Mesenchymal stem cell (in vitro differentiated cells and primary cell): ENCODE data around the gene PLD3.

Experiments used
- DNase-seq: peaks from one replicate; pipeline ENCODE4 v3.0.0-alpha.2; 2013
- H2AFZ ChIP-seq: one replicate; pipeline ENCODE4 v1.6.1; 2013; ENCODE audit warnings: low read depth, mild to moderate bottlenecking, control low read depth, inconsistent platforms, low read length, moderate library complexity
- H2AK5ac ChIP-seq: 2 replicates; pipeline ENCODE4 v1.6.1; 2013; ENCODE audit warnings: low read length, moderate library complexity, mild to moderate bottlenecking, inconsistent platforms; ENCODE audit not compliant: severe bottlenecking
- H2BK120ac ChIP-seq: one replicate; pipeline ENCODE4 v1.6.1; 2013; ENCODE audit warnings: low read depth, mild to moderate bottlenecking, inconsistent platforms, low read length, moderate library complexity
- H2BK12ac ChIP-seq, 2 experiments: one replicate each; pipeline ENCODE4 v1.6.1; 2013; ENCODE audit warnings: inconsistent platforms in 2 of 2, low read length in 2 of 2, mild to moderate bottlenecking in 2 of 2, moderate library complexity in 2 of 2, control low read depth in 1 of 2
- H2BK15ac ChIP-seq: one replicate; pipeline ENCODE4 v1.6.1; 2013; ENCODE audit warnings: mild to moderate bottlenecking, low read depth, inconsistent platforms; ENCODE audit not compliant: poor library complexity, severe bottlenecking
- H2BK5ac ChIP-seq: 2 replicates; pipeline ENCODE4 v1.6.1; 2013; ENCODE audit warnings: low read depth, mild to moderate bottlenecking, low read length, control low read depth, inconsistent platforms; ENCODE audit not compliant: poor library complexity, severe bottlenecking
- H3K14ac ChIP-seq, 2 experiments: one replicate each; pipeline ENCODE4 v1.6.1; 2013; ENCODE audit warnings: inconsistent platforms in 2 of 2, low read length in 2 of 2, control low read depth in 1 of 2, mild to moderate bottlenecking in 1 of 2, moderate library complexity in 1 of 2
- H3K18ac ChIP-seq, 2 experiments: one replicate each; pipeline ENCODE4 v1.6.1; 2013; ENCODE audit warnings: inconsistent platforms in 2 of 2, low read length in 2 of 2, control low read depth in 1 of 2, low read depth in 1 of 2, mild to moderate bottlenecking in 1 of 2
- H3K23ac ChIP-seq, 2 experiments: one replicate each; pipeline ENCODE4 v1.6.1; 2013; ENCODE audit warnings: inconsistent platforms in 2 of 2, low read length in 2 of 2, mild to moderate bottlenecking in 2 of 2, moderate library complexity in 2 of 2, control low read depth in 1 of 2
- H3K27ac ChIP-seq: 2 replicates; pipeline ENCODE4 v1.5.1; 2013; ENCODE audit warnings: mild to moderate bottlenecking, moderate library complexity, low read length, control low read depth, inconsistent platforms; ENCODE audit not compliant: poor library complexity, severe bottlenecking
- H3K27me3 ChIP-seq, 2 experiments: 2 replicates each; pipeline versions ENCODE4 v1.6.1 to v1.7.0; 2013; ENCODE audit warnings: low read length in 2 of 2, mild to moderate bottlenecking in 2 of 2, moderate library complexity in 2 of 2, control low read depth in 1 of 2, inconsistent platforms in 1 of 2; ENCODE audit not compliant: control insufficient read depth in 1 of 2, insufficient read depth in 1 of 2
- H3K36me3 ChIP-seq, 2 experiments: 2 replicates each; pipeline versions ENCODE4 v1.6.1 to v1.7.0; 2013; ENCODE audit warnings: low read length in 2 of 2, control low read depth in 1 of 2, inconsistent platforms in 1 of 2, low read depth in 1 of 2, mild to moderate bottlenecking in 1 of 2; ENCODE audit not compliant: insufficient read depth in 2 of 2, control insufficient read depth in 1 of 2
- H3K4ac ChIP-seq, 2 experiments: one replicate each; pipeline ENCODE4 v1.6.1; 2013; ENCODE audit warnings: inconsistent platforms in 2 of 2, low read length in 2 of 2, mild to moderate bottlenecking in 2 of 2, moderate library complexity in 2 of 2, control low read depth in 1 of 2, low read depth in 1 of 2
- H3K4me1 ChIP-seq: 2 replicates; pipeline ENCODE4 v1.6.1; 2013; ENCODE audit warnings: low read depth, low read length, control low read depth; ENCODE audit not compliant: control insufficient read depth, insufficient read depth
- H3K4me2 ChIP-seq: 2 replicates; pipeline ENCODE4 v1.6.1; 2013; ENCODE audit warnings: low read length, mild to moderate bottlenecking, inconsistent platforms; ENCODE audit not compliant: poor library complexity, severe bottlenecking
- H3K4me3 ChIP-seq, 2 experiments: 2 replicates each; pipeline versions ENCODE4 v1.5.1 to v1.7.0; 2013; ENCODE audit warnings: low read length in 2 of 2, mild to moderate bottlenecking in 2 of 2, control low read depth in 1 of 2, low read depth in 1 of 2; ENCODE audit not compliant: insufficient read depth in 1 of 2
- H3K79me1 ChIP-seq: replicated peaks from 2 replicates; pipeline ENCODE4 v1.6.1; 2013; ENCODE audit warnings: mild to moderate bottlenecking, control low read depth, low read length, inconsistent platforms; ENCODE audit not compliant: poor library complexity, severe bottlenecking
- H3K9ac ChIP-seq: 2 replicates; pipeline ENCODE4 v1.7.0; 2013; ENCODE audit warnings: mild to moderate bottlenecking, low read length, moderate library complexity
- H3K9me3 ChIP-seq: 2 replicates; pipeline ENCODE4 v1.7.0; 2013; ENCODE audit warnings: mild to moderate bottlenecking, low read length; ENCODE audit not compliant: control insufficient read depth
- H4K8ac ChIP-seq: one replicate; pipeline ENCODE4 v1.6.1; 2013; ENCODE audit warnings: inconsistent platforms, mild to moderate bottlenecking, low read length, moderate library complexity
- H4K91ac ChIP-seq: one replicate; pipeline ENCODE4 v1.6.1; 2013; ENCODE audit warnings: mild to moderate bottlenecking, low read length, inconsistent platforms
- WGBS: methylation state at CpG from one replicate; pipeline ENCODE4 v1.1.7; 2013; ENCODE audit warnings: mixed read lengths; 5-methylcytosine and 5-hydroxymethylcytosine counted together

Gene PLD3

GRCh38 chr19:40320558-40320935, 27.9 kb upstream of the PLD3 start:
- peak overlapping the region in 1 of 2 experiments; percentile 25 for H3K23ac ChIP-seq
- no peak overlapping the region for H2BK12ac ChIP-seq
- no peak overlapping the region for H2AK5ac ChIP-seq
- no peak overlapping the region for H3K4me2 ChIP-seq
- H3K4me3 ChIP-seq, result no peak overlapping the region
- no peaks in the 10 kb centered on the region for H3K9me3 ChIP-seq
- no peak overlapping the region for H3K14ac ChIP-seq
- H3K4me1 ChIP-seq, result peaks cover 19% of the 10 kb centered on the region
- no peak overlapping the region for H3K9ac ChIP-seq
- no peaks in the 10 kb centered on the region for H3K27me3 ChIP-seq
- H3K36me3 ChIP-seq, result peaks cover 69 to 71% of the 10 kb centered on the region in 2 experiments
- H2BK120ac ChIP-seq, result no peak overlapping the region
- no peak for DNase-seq
- no peak overlapping the region for H4K8ac ChIP-seq
- H3K79me1 ChIP-seq, result peaks cover 27% of the 10 kb centered on the region
- H3K4ac ChIP-seq, result no peak overlapping the region
- no peak overlapping the region for H2AFZ ChIP-seq
- no peak overlapping the region for H3K18ac ChIP-seq
- no peak overlapping the region for H2BK15ac ChIP-seq
- H3K27ac ChIP-seq, result no peak overlapping the region
- no peak overlapping the region for H2BK5ac ChIP-seq
- 99% methylated on average over 7 of the region's 7 CpGs for WGBS
- no peak overlapping the region for H4K91ac ChIP-seq

- Histone ChIP-seq H3K4ac (no peak overlapping the region), H3K4me1 (peaks cover 19% of the 10 kb centered on the region), H3K4me3 (no peak overlapping the region), H3K79me1 (peaks cover 27% of the 10 kb centered on the region), H3K9me3 (no peaks in the 10 kb centered on the region), H3K36me3 (peaks cover 73 to 74% of the 10 kb centered on the region in 2 experiments), H2BK12ac (no peak overlapping the region), H3K23ac (no peak overlapping the region), H3K27ac (no peak overlapping the region), H3K14ac (no peak overlapping the region), H3K9ac (no peak overlapping the region), H2AFZ (no peak overlapping the region), H4K91ac (peak overlapping the region; percentile 16), H4K8ac (no peak overlapping the region), H2BK5ac (no peak overlapping the region), H3K4me2 (no peak overlapping the region), H3K18ac (no peak overlapping the region), H2BK15ac (no peak overlapping the region), H3K27me3 (no peaks in the 10 kb centered on the region), H2AK5ac (no peak overlapping the region), H2BK120ac (no peak overlapping the region)
- DNase-seq, result no peak
- WGBS, result 98% methylated on average over 18 of the region's 18 CpGs
Measured at GRCh38 chr19:40321076-40321475, 27.4 kb upstream of the PLD3 start.

GRCh38 chr19:40321566-40322270, 26.8 kb upstream of the PLD3 start:
- H4K91ac ChIP-seq, result no peak overlapping the region
- no peak overlapping the region for H3K4ac ChIP-seq
- no peaks in the 10 kb centered on the region for H3K9me3 ChIP-seq
- H3K4me3 ChIP-seq, result no peak overlapping the region
- no peak overlapping the region for H3K23ac ChIP-seq
- H3K79me1 ChIP-seq, result peaks cover 27% of the 10 kb centered on the region
- H2AFZ ChIP-seq, result no peak overlapping the region
- H2BK12ac ChIP-seq, result no peak overlapping the region
- no peak overlapping the region for H3K14ac ChIP-seq
- no peak overlapping the region for H2BK15ac ChIP-seq
- no peak overlapping the region for H2BK5ac ChIP-seq
- no peak overlapping the region for H3K18ac ChIP-seq
- peaks cover 19% of the 10 kb centered on the region for H3K4me1 ChIP-seq
- H3K27me3 ChIP-seq, result no peaks in the 10 kb centered on the region
- 96% methylated on average over 27 of the region's 27 CpGs for WGBS
- no peak overlapping the region for H2BK120ac ChIP-seq
- H2AK5ac ChIP-seq, result no peak overlapping the region
- no peak for DNase-seq
- no peak overlapping the region for H3K9ac ChIP-seq
- H3K27ac ChIP-seq, result no peak overlapping the region
- no peak overlapping the region for H3K4me2 ChIP-seq
- peaks cover 74 to 75% of the 10 kb centered on the region in 2 experiments for H3K36me3 ChIP-seq
- no peak overlapping the region for H4K8ac ChIP-seq

- Histone ChIP-seq H3K27me3 (no peaks in the 10 kb centered on the region), H3K23ac (no peak overlapping the region), H3K9me3 (no peaks in the 10 kb centered on the region), H3K4me1 (peaks cover 19% of the 10 kb centered on the region), H2BK12ac (no peak overlapping the region), H4K91ac (no peak overlapping the region), H2BK120ac (no peak overlapping the region), H2BK5ac (no peak overlapping the region), H3K4me2 (no peak overlapping the region), H2BK15ac (no peak overlapping the region), H2AFZ (no peak overlapping the region), H3K4ac (no peak overlapping the region), H3K9ac (no peak overlapping the region), H3K4me3 (no peak overlapping the region), H3K79me1 (peaks cover 27% of the 10 kb centered on the region), H3K14ac (no peak overlapping the region), H3K27ac (no peak overlapping the region), H2AK5ac (peak overlapping the region; percentile 43), H4K8ac (no peak overlapping the region), H3K36me3 (peaks cover 73 to 75% of the 10 kb centered on the region in 2 experiments), H3K18ac (no peak overlapping the region)
- WGBS, result 76% methylated on average over 7 of the region's 7 CpGs
- DNase-seq, result peak; percentile 6
Measured at GRCh38 chr19:40322271-40322610, 26.3 kb upstream of the PLD3 start.
